CD4-positive, alpha-beta T cell treated with Interleukin-2 at 100 ng/mL for 4 hours (primary cell): ENCODE results near the gene MCTS1.
"Not testable (repeated sequence)": the region's sequence is repeated elsewhere in the genome, so short reads cannot be mapped to it uniquely, and the experiment has no call there.

ENCODE experiments used
- DNase-seq: peaks from one replicate; pipeline ENCODE4 v3.0.0-alpha.2; 2020; ENCODE audit warnings: low spot score

Gene MCTS1

GRCh38 chrX:120603707-120604360 lies at the start of gene MCTS1:
TSS of gene MCTS1 (plus strand) at chrX:120604101. CDS start at chrX:120604237, 136 bp downstream.
- DNase-seq, result peak; percentile 89

- no peak for DNase-seq
Observed at GRCh38 chrX:120556251-120556650, 47.6 kb upstream of the MCTS1 start.

- peak; percentile 25 for DNase-seq
Observed at GRCh38 chrX:120559804-120560203, 44.1 kb upstream of the MCTS1 start.

GRCh38 chrX:120560405-120560841 lies 43.5 kb upstream of the MCTS1 start:
- DNase-seq, result peak; percentile 27

- DNase-seq, result peak; percentile 92
Observed at GRCh38 chrX:120560842-120561633, 42.9 kb upstream of the MCTS1 start, which contains the start of gene CUL4B. TSS of gene CUL4B (minus strand) at chrX:120560962. CDS start at chrX:120560638, 324 bp downstream.

GRCh38 chrX:120561634-120562568 lies 42.0 kb upstream of the MCTS1 start:
- DNase-seq, result no peak

GRCh38 chrX:120562569-120562926 lies 41.4 kb upstream of the MCTS1 start:
- no peak for DNase-seq

- no peak for DNase-seq
Observed at GRCh38 chrX:120564925-120565324, 39.0 kb upstream of the MCTS1 start.

- DNase-seq, result no peak
Observed at GRCh38 chrX:120566817-120567216, 37.1 kb upstream of the MCTS1 start.

- DNase-seq, result no peak
Observed at GRCh38 chrX:120568035-120568434, 35.9 kb upstream of the MCTS1 start.

GRCh38 chrX:120568609-120569008 lies 35.3 kb upstream of the MCTS1 start:
- no peak for DNase-seq

GRCh38 chrX:120570011-120570600 lies 33.8 kb upstream of the MCTS1 start:
- no peak for DNase-seq

- DNase-seq, result not testable (repeated sequence)
Observed at GRCh38 chrX:120573806-120574205, 30.1 kb upstream of the MCTS1 start.

GRCh38 chrX:120575379-120576114 lies 28.4 kb upstream of the MCTS1 start:
- no peak for DNase-seq

- no peak for DNase-seq
Observed at GRCh38 chrX:120585702-120586101, 18.2 kb upstream of the MCTS1 start.

- peak; percentile 40 for DNase-seq
Observed at GRCh38 chrX:120604361-120604782, 471 bp downstream of the MCTS1 start.

GRCh38 chrX:120612086-120612485 lies 8.2 kb downstream of the MCTS1 start:
- DNase-seq, result no peak

- DNase-seq, result no peak
Observed at GRCh38 chrX:120614816-120615215, 10.9 kb downstream of the MCTS1 start.

GRCh38 chrX:120617996-120618630 lies 14.2 kb downstream of the MCTS1 start:
- DNase-seq, result no peak

- no peak for DNase-seq
Observed at GRCh38 chrX:120625371-120625770, 21.5 kb downstream of the MCTS1 start.
